Ovary (tissue), 3 donors: ENCODE measurements around the gene CDC14B.

Experiments
- POLR2A ChIP-seq: fragments of 450-650 bp; IDR thresholded peaks from one replicate; pipeline ENCODE4 v1.6.1; 2017; ENCODE audit warnings: antibody characterized with exemption, mild to moderate bottlenecking, moderate library complexity
- TF ChIP-seq, protein P1 (sequence below), 3 donors: fragments of 450-650 bp in 2 of 3; fragments of 200-600 bp in 1 of 3; IDR thresholded peaks; one replicate each; pipeline versions ENCODE4 v1.5.1 to v1.8.0; 2016 to 2022; ENCODE audit warnings: antibody characterized with exemption in 3 of 3, mild to moderate bottlenecking in 1 of 3
- donor health status: DM: no; HTN: no; CAD: no.

DNA sequence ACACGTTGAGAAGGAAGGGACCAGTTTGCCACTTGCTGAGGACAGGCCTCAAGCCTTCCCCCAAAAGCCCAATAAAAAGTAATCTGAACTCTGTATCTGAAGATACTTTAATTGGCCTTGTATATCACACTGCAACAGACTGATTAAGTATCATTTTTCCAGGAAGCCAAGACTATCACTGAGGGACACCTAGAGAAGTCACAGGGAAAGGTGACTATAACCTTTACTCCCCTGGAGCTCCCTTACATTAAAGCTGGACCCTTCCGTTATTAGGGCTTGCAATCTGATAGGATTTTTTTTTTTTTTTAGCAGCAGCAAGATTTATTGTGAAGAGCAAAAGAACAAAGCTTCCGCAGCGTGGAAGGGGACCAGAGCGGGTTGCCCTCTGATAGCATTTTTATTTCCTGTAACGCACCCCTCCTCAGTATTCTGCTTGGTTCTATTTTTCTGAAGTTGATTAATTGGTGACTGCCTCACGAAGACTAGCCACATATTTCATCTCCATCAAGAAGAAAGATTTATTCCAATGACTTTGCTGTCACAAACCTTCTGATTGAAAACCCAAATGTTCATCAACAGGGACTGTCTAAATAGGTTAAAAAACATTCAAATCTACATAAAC lies 2.7 kb downstream of the CDC14B start:
- TF ChIP-seq, protein P1, sequence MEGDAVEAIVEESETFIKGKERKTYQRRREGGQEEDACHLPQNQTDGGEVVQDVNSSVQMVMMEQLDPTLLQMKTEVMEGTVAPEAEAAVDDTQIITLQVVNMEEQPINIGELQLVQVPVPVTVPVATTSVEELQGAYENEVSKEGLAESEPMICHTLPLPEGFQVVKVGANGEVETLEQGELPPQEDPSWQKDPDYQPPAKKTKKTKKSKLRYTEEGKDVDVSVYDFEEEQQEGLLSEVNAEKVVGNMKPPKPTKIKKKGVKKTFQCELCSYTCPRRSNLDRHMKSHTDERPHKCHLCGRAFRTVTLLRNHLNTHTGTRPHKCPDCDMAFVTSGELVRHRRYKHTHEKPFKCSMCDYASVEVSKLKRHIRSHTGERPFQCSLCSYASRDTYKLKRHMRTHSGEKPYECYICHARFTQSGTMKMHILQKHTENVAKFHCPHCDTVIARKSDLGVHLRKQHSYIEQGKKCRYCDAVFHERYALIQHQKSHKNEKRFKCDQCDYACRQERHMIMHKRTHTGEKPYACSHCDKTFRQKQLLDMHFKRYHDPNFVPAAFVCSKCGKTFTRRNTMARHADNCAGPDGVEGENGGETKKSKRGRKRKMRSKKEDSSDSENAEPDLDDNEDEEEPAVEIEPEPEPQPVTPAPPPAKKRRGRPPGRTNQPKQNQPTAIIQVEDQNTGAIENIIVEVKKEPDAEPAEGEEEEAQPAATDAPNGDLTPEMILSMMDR (IDR thresholded peaks at IDR 0.05) = no peak
- TF ChIP-seq POLR2A = no peak
